ENCODE measurements around the gene CENPI.

DNA sequence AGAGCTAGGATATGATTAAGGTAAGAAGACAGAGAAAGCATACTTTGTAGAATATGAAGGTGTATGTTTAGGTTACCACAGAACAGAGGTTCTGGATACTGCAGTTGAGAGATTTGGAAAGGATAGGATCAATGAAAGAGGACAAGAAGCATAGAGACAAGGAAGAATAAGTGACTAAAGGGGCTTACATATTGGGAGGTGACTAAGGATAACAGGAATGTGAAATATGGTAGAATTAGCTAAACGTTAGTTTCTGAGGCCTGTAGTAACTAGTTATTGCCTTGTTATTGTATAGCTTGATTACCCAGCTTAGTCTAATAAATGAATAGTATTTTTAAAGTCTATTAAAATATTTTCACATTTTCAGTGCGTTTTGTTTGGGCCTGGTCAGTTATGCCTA lies 38.2 kb downstream of the CENPI start:
- TF ChIP-seq, protein P1, sequence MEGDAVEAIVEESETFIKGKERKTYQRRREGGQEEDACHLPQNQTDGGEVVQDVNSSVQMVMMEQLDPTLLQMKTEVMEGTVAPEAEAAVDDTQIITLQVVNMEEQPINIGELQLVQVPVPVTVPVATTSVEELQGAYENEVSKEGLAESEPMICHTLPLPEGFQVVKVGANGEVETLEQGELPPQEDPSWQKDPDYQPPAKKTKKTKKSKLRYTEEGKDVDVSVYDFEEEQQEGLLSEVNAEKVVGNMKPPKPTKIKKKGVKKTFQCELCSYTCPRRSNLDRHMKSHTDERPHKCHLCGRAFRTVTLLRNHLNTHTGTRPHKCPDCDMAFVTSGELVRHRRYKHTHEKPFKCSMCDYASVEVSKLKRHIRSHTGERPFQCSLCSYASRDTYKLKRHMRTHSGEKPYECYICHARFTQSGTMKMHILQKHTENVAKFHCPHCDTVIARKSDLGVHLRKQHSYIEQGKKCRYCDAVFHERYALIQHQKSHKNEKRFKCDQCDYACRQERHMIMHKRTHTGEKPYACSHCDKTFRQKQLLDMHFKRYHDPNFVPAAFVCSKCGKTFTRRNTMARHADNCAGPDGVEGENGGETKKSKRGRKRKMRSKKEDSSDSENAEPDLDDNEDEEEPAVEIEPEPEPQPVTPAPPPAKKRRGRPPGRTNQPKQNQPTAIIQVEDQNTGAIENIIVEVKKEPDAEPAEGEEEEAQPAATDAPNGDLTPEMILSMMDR (IDR thresholded peaks at IDR 0.05), result no peak
- TF ChIP-seq POLR2A (IDR thresholded peaks at IDR 0.05), result no peak
